GM23338 (cell line): ENCODE measurements around the gene CDH23. TPM values are rescaled to one million over a fixed set of nuclear protein-coding genes. Genes with fewer than 3 reads are reported as not detected.

Experiments used
- ATAC-seq: fragments of 200-7000 bp; cut with Tn5 transposase; 3 replicates; pipeline ENCODE4 v1.9.1; 2020
- DNase-seq: peaks from one replicate; pipeline ENCODE4 v3.0.0-alpha.2; 2015; ENCODE audit warnings: low spot score
- H2AFZ ChIP-seq: fragments of 200-600 bp; sonication (generic); 2 replicates; pipeline ENCODE4 v1.8.0; 2016; ENCODE audit warnings: antibody characterized with exemption, mild to moderate bottlenecking, moderate library complexity
- H3F3A ChIP-seq: fragments of 200-600 bp; sonication (generic); replicated peaks from 2 replicates; pipeline ENCODE4 v1.8.0; 2017; ENCODE audit warnings: antibody characterized with exemption, mixed run types, low read depth
- H3K27ac ChIP-seq: fragments of 200-600 bp; sonication (generic); 2 replicates; pipeline ENCODE4 v1.6.1; 2016; ENCODE audit warnings: low read depth
- H3K27me3 ChIP-seq: fragments of 200-600 bp; sonication (generic); 2 replicates; pipeline ENCODE4 v1.8.0; 2016; ENCODE audit warnings: mild to moderate bottlenecking, mixed run types, moderate library complexity; ENCODE audit not compliant: insufficient read depth
- H3K36me3 ChIP-seq: fragments of 200-600 bp; sonication (generic); 2 replicates; pipeline ENCODE4 v1.8.0; 2016; ENCODE audit warnings: mild to moderate bottlenecking; ENCODE audit not compliant: insufficient read depth
- H3K4me1 ChIP-seq: fragments of 200-600 bp; sonication (generic); 2 replicates; pipeline ENCODE4 v1.8.0; 2016; ENCODE audit warnings: mild to moderate bottlenecking, moderate library complexity; ENCODE audit not compliant: insufficient read depth
- H3K4me2 ChIP-seq: fragments of 200-600 bp; sonication (generic); 2 replicates; pipeline ENCODE4 v1.7.1; 2017; ENCODE audit warnings: mixed run types
- H3K4me3 ChIP-seq: fragments of 200-600 bp; sonication (generic); 2 replicates; pipeline ENCODE4 v1.6.1; 2016; ENCODE audit warnings: mixed run types
- H3K79me2 ChIP-seq: fragments of 200-600 bp; sonication (generic); replicated peaks from 2 replicates; pipeline ENCODE4 v1.8.0; 2017; ENCODE audit warnings: mild to moderate bottlenecking; ENCODE audit not compliant: insufficient read depth
- H3K9me2 ChIP-seq: fragments of 200-600 bp; sonication (generic); 2 replicates; pipeline ENCODE4 v1.8.0; 2017; ENCODE audit not compliant: insufficient read depth
- H4K20me1 ChIP-seq: fragments of 200-600 bp; sonication (generic); replicated peaks from 2 replicates; pipeline ENCODE4 v1.8.0; 2017; ENCODE audit warnings: mild to moderate bottlenecking; ENCODE audit not compliant: insufficient read depth
- H3K27ac Mint-ChIP-seq: 2 replicates; pipeline ENCODE4 v1.8.0; 2020; ENCODE audit warnings: inconsistent platforms, mild to moderate bottlenecking, moderate library complexity, mixed read lengths
- H3K27me3 Mint-ChIP-seq: 3 replicates; pipeline ENCODE4 v1.8.0; 2022; ENCODE audit warnings: low read depth, mild to moderate bottlenecking, moderate library complexity, mixed read lengths, inconsistent platforms; ENCODE audit not compliant: insufficient read depth, poor library complexity
- H3K36me3 Mint-ChIP-seq: 3 replicates; pipeline ENCODE4 v1.8.0; 2021; ENCODE audit warnings: low read depth, mild to moderate bottlenecking, inconsistent platforms, moderate library complexity, mixed read lengths
- H3K4me1 Mint-ChIP-seq: 3 replicates; pipeline ENCODE4 v1.8.0; 2020; ENCODE audit warnings: mild to moderate bottlenecking, inconsistent platforms, mixed read lengths
- H3K4me3 Mint-ChIP-seq: 3 replicates; pipeline ENCODE4 v1.8.0; 2021; ENCODE audit warnings: moderate library complexity, mild to moderate bottlenecking, inconsistent platforms, mixed read lengths
- H3K9me3 Mint-ChIP-seq: 3 replicates; pipeline ENCODE4 v1.8.0; 2020; ENCODE audit warnings: moderate library complexity, mild to moderate bottlenecking, inconsistent platforms, mixed read lengths
- CREB1 ChIP-seq: fragments of 250-450 bp; sonication (Bioruptor Pico); IDR thresholded peaks from 2 replicates; pipeline ENCODE4 v1.5.0; 2020; ENCODE audit warnings: low read depth, mild to moderate bottlenecking, moderate library complexity
- ZNF114 ChIP-seq: fragments of 250-450 bp; sonication (Bioruptor Pico); IDR thresholded peaks from 2 replicates; pipeline ENCODE4 v1.5.0; 2020; ENCODE audit warnings: mild to moderate bottlenecking, moderate library complexity
- polyA plus RNA-seq: library from polyadenylated mRNA; unstranded; fragments of >200 nt; fragmentation: Nextera tagmentation; extraction: Ambion mirVana; gene quantifications from 2 replicates; pipeline ENCODE4 v1.2.1, GENCODE V29; 2016
- total RNA-seq: library from RNA; depleted of rRNA; stranded (reverse); fragments of >200 nt; shearing (Covaris generic); gene quantifications from 2 replicates; pipeline ENCODE4 v1.2.3, GENCODE V29; 2014
- TF ChIP-seq, protein P1 (sequence below), 2 experiments: fragments of 200-600 bp in 1 of 2; sonication (generic) in 1 of 2; conservative IDR thresholded peaks; 2 replicates each; pipeline versions ENCODE4 v1.5.1 to v1.6.1; 2016 to 2017; ENCODE audit warnings: antibody characterized with exemption in 2 of 2, low read depth in 2 of 2, mild to moderate bottlenecking in 2 of 2, moderate library complexity in 1 of 2
- TF ChIP-seq, protein P2 (sequence below): IDR thresholded peaks from 2 replicates; pipeline ENCODE4 v1.6.1; 2016; ENCODE audit warnings: antibody characterized with exemption

The CDH23 gene
- total and polyA plus RNA-seq, 2 experiments from 2014 or later: 0.95 to 4.3 TPM

DNA sequence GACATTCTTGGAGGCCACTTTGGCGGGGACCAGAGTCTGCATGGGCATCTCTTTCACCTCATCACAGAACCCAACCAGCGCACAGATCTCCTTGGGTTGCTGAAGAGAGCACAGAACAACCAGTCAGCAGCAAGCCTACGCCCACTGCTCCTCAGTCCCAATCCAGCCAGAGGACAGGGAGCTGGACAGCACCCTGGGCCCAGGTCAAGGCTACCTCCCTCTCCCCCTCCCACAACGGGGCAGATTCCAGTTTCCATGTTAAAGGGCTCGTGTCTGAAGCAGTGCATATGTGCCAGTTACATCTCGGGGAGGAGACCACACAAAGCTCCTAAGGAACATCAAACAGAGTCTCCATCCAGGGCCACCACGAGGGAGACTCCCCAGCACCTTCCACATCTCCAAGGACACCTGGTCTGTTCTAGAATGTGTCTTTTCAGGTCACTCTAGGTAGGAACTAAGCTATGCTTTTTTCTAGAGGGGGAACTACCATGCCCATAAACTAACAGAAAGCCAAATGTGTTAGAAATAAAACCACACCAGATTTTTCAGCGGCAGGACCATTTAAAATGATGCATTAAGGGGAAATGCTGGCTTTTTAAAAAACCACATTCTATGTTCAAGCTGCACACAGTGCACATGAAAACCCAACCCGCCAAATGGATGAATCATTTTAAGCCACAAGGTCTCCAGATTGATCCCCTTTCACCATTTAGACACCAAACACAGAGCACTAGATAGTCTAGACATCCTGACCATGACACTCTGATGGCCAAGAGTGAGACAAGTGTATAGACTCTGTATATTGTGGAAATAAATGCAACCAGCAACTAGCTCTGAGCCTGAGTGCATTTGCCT, 425.4 kb downstream of the CDH23 start:
- H4K20me1 ChIP-seq: peaks cover 4% of the 10 kb centered on the region; the same call in 1 of the 2 replicates

DNA sequence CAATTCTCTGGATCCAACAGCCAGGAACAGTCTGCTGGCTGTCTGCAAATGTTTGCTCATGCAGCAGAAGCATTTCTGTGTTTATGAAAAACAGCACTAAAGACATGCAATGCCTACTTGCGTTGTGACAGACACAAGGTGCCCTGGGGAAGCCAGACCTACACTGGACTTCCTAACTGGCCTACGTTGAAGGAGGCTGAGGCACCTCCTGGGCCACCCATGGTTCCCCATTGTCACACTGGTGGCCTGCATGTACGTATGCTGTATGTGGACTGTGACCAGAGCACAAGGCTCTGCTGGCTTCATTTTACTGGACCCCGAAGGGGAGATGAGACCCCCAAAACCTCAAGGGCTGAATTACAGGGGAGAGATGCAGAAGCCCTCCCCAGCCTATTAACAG, 426.6 kb downstream of the CDH23 start:
- Mint-ChIP-seq H3K27me3 (peaks cover 4% of the 10 kb centered on the region), H3K9me3 (no peaks in the 10 kb centered on the region), H3K4me3 (no peak overlapping the region), H3K4me1 (peaks cover 4% of the 10 kb centered on the region; the same call in 2 of the 3 replicates), H3K27ac (peak overlapping the region; percentile 19; the same call in 1 of the 2 replicates), H3K36me3 (peaks cover 86% of the 10 kb centered on the region)
- DNase-seq: no peak
- Histone ChIP-seq H3F3A (no peaks in the 10 kb centered on the region), H3K4me1 (peaks cover 10% of the 10 kb centered on the region), H3K27me3 (no peaks in the 10 kb centered on the region), H2AFZ (no peak overlapping the region), H3K79me2 (no peaks in the 10 kb centered on the region), H3K4me2 (no peak overlapping the region), H3K36me3 (peaks cover 73% of the 10 kb centered on the region), H3K9me2 (no peaks in the 10 kb centered on the region), H4K20me1 (peaks cover 4% of the 10 kb centered on the region; the same call in 1 of the 2 replicates), H3K27ac (peak overlapping the region; percentile 65; the same call in 1 of the 2 replicates), H3K4me3 (no peak overlapping the region)
- ATAC-seq: no peak
- no peak for TF ChIP-seq CREB1 (CRISPR knock-in tag)
- no peak for TF ChIP-seq ZNF114 (CRISPR knock-in tag)

More for the DNA sequence above, 425.4 kb downstream of the CDH23 start:
- peaks cover 4% of the 10 kb centered on the region for H3K27me3 Mint-ChIP-seq
- Histone ChIP-seq H3K4me3 (no peak overlapping the region), H2AFZ (no peak overlapping the region), H3K36me3 (peaks cover 67% of the 10 kb centered on the region), H3K4me2 (no peak overlapping the region), H3K9me2 (no peaks in the 10 kb centered on the region), H3K27me3 (no peaks in the 10 kb centered on the region), H3K4me1 (peaks cover 10% of the 10 kb centered on the region), H3F3A (no peaks in the 10 kb centered on the region), H3K79me2 (no peaks in the 10 kb centered on the region), H3K27ac (no peak overlapping the region)
- TF ChIP-seq, protein P1, sequence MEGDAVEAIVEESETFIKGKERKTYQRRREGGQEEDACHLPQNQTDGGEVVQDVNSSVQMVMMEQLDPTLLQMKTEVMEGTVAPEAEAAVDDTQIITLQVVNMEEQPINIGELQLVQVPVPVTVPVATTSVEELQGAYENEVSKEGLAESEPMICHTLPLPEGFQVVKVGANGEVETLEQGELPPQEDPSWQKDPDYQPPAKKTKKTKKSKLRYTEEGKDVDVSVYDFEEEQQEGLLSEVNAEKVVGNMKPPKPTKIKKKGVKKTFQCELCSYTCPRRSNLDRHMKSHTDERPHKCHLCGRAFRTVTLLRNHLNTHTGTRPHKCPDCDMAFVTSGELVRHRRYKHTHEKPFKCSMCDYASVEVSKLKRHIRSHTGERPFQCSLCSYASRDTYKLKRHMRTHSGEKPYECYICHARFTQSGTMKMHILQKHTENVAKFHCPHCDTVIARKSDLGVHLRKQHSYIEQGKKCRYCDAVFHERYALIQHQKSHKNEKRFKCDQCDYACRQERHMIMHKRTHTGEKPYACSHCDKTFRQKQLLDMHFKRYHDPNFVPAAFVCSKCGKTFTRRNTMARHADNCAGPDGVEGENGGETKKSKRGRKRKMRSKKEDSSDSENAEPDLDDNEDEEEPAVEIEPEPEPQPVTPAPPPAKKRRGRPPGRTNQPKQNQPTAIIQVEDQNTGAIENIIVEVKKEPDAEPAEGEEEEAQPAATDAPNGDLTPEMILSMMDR (conservative IDR thresholded peaks at IDR 0.05; ENCODE audit: low read depth in 2 of 2): no peak
- no peak for ATAC-seq
- H3K9me3 Mint-ChIP-seq: no peaks in the 10 kb centered on the region
- H3K4me3 Mint-ChIP-seq: no peak overlapping the region
- H3K4me1 Mint-ChIP-seq: peaks cover 4% of the 10 kb centered on the region; the same call in 2 of the 3 replicates
- H3K27ac Mint-ChIP-seq: no peak overlapping the region
- H3K36me3 Mint-ChIP-seq: peaks cover 87% of the 10 kb centered on the region
- DNase-seq: no peak

DNA sequence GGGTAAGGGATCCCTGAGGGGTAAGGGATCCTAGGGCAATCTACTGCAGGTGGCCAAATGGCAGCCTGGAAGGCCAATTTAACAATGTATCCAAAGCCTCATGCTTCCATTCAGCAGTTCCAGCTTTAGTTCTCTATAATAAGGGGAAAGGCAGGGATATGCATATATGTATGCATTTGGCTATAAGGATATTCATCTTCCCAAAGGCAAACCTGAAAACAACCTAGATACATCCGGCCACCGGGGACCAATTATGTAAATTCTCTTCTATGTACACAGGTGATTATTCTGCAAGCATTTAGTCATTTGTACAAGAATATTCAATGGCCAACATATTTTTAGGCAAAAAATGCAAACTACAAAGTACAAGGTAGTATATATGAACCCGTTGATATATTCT, 427.6 kb downstream of the CDH23 start:
- H3K4me1 Mint-ChIP-seq: peaks cover 4% of the 10 kb centered on the region; the same call in 2 of the 3 replicates
- no peak overlapping the region for H3K4me3 Mint-ChIP-seq
- Histone ChIP-seq H3K27ac (peak overlapping the region; percentile 83), H2AFZ (no peak overlapping the region), H3K79me2 (no peaks in the 10 kb centered on the region), H4K20me1 (peaks cover 4% of the 10 kb centered on the region), H3K4me3 (no peak overlapping the region), H3F3A (no peaks in the 10 kb centered on the region), H3K9me2 (no peaks in the 10 kb centered on the region), H3K4me1 (peaks cover 10% of the 10 kb centered on the region), H3K36me3 (peaks cover 74% of the 10 kb centered on the region), H3K4me2 (peak overlapping the region; percentile 64), H3K27me3 (no peaks in the 10 kb centered on the region)
- no peak for DNase-seq
- TF ChIP-seq, protein P2, sequence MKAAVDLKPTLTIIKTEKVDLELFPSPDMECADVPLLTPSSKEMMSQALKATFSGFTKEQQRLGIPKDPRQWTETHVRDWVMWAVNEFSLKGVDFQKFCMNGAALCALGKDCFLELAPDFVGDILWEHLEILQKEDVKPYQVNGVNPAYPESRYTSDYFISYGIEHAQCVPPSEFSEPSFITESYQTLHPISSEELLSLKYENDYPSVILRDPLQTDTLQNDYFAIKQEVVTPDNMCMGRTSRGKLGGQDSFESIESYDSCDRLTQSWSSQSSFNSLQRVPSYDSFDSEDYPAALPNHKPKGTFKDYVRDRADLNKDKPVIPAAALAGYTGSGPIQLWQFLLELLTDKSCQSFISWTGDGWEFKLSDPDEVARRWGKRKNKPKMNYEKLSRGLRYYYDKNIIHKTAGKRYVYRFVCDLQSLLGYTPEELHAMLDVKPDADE: no peak
- peak overlapping the region; percentile 74; the same call in 1 of the 2 replicates for H3K27ac Mint-ChIP-seq
- H3K36me3 Mint-ChIP-seq: peaks cover 85% of the 10 kb centered on the region
- peaks cover 4% of the 10 kb centered on the region for H3K27me3 Mint-ChIP-seq
- H3K9me3 Mint-ChIP-seq: no peaks in the 10 kb centered on the region
- no peak for ATAC-seq
